Hematopoietic multipotent progenitor cell (in vitro differentiated cells): Measurements from ENCODE around the gene COL8A1. TPM values are rescaled to one million over a fixed set of nuclear protein-coding genes. Genes with fewer than 3 reads are reported as not detected.

ENCODE experiments used
- DNase-seq, 3 donors: peaks; one replicate each; pipeline ENCODE4 v3.0.0-alpha.2; 2011 to 2015; ENCODE audit warnings: low read depth in 2 of 3, low spot score in 2 of 3
- total RNA-seq: library from RNA; depleted of rRNA; stranded (reverse); fragments of >200 nt; gene quantifications from one replicate; pipeline ENCODE4 v1.2.3, GENCODE V29; 2012

Gene COL8A1
- total RNA-seq, 1 donor, result not detected

- peak in 1 of 3 donors; percentile 32 for DNase-seq
These were observed 854 bp upstream of the COL8A1 start for GRCh38 chr3:99637368-99638111.

GRCh38 chr3:99639579-99639978 lies 1.2 kb downstream of the COL8A1 start:
- no peak for DNase-seq

- DNase-seq, result no peak
These were observed 1.9 kb downstream of the COL8A1 start for GRCh38 chr3:99640214-99640851.

GRCh38 chr3:99641480-99641879 lies 3.1 kb downstream of the COL8A1 start:
- DNase-seq, result no peak

- DNase-seq, result peak in 1 of 3 donors; percentile 25
These were observed 3.6 kb downstream of the COL8A1 start for GRCh38 chr3:99641982-99642381.

- no peak for DNase-seq
These were observed 5.6 kb downstream of the COL8A1 start for GRCh38 chr3:99644017-99644416.

GRCh38 chr3:99644746-99645145 lies 6.4 kb downstream of the COL8A1 start:
- no peak for DNase-seq

- DNase-seq, result peak in 1 of 3 donors; percentile 19
These were observed 7.1 kb downstream of the COL8A1 start for GRCh38 chr3:99645277-99646106.

GRCh38 chr3:99646107-99646435 lies 7.7 kb downstream of the COL8A1 start:
- DNase-seq, result no peak

- no peak for DNase-seq
These were observed 8.7 kb downstream of the COL8A1 start for GRCh38 chr3:99647081-99647480.

- no peak for DNase-seq
These were observed 9.7 kb downstream of the COL8A1 start for GRCh38 chr3:99648101-99648500.

- DNase-seq, result no peak
These were observed 10.1 kb downstream of the COL8A1 start for GRCh38 chr3:99648516-99648915.

GRCh38 chr3:99651531-99651930 lies 13.1 kb downstream of the COL8A1 start:
- DNase-seq, result no peak

GRCh38 chr3:99656624-99657023 lies 18.2 kb downstream of the COL8A1 start:
- no peak for DNase-seq

GRCh38 chr3:99658274-99658673 lies 19.9 kb downstream of the COL8A1 start:
- no peak for DNase-seq

- no peak for DNase-seq
These were observed 20.6 kb downstream of the COL8A1 start for GRCh38 chr3:99659032-99659431.

GRCh38 chr3:99659951-99660350 lies 21.6 kb downstream of the COL8A1 start:
- no peak for DNase-seq

- no peak for DNase-seq
These were observed 24.6 kb downstream of the COL8A1 start for GRCh38 chr3:99662838-99663570.

- DNase-seq, result no peak
These were observed 25.6 kb downstream of the COL8A1 start for GRCh38 chr3:99663977-99664376.

- DNase-seq, result no peak
These were observed 26.6 kb downstream of the COL8A1 start for GRCh38 chr3:99665017-99665416.

GRCh38 chr3:99666201-99666600 lies 27.8 kb downstream of the COL8A1 start:
- DNase-seq, result no peak
